ENCODE results near the gene SLC39A1.

GRCh38 chr1:153985341-153985912 lies 22.1 kb upstream of the SLC39A1 start:
- TF ChIP-seq POLR2AphosphoS5 (IDR thresholded peaks at IDR 0.05; ENCODE audit: low read depth, low read length) (no peak), MAX (IDR thresholded peaks at IDR 0.05; ENCODE audit: low read depth) (0 out of 2 replicates have a peak, but pooled peaks have one; percentile 34), RAD21 (IDR thresholded peaks at IDR 0.05; ENCODE audit: low read length) (no peak), USF1 (IDR thresholded peaks at IDR 0.05; ENCODE audit: borderline replicate concordance, low read depth) (no peak), RXRA (IDR thresholded peaks at IDR 0.05; ENCODE audit: borderline replicate concordance, low read depth) (no peak), SMC3 (IDR thresholded peaks at IDR 0.05; ENCODE audit: low read depth, low read length) (no peak), CTCF (IDR thresholded peaks at IDR 0.05) (no peak), EP300 (IDR thresholded peaks at IDR 0.05; ENCODE audit: borderline replicate concordance in 1 of 2, low read depth in 1 of 2, low read length in 1 of 2) (no peak), TAF1 (IDR thresholded peaks at IDR 0.05; ENCODE audit: borderline replicate concordance, low read depth, low read length) (no peak), GABPA (IDR thresholded peaks at IDR 0.05; ENCODE audit: low read depth) (no peak), NRF1 (IDR thresholded peaks at IDR 0.05; ENCODE audit: low read depth, low read length) (no peak), USF2 (IDR thresholded peaks at IDR 0.05; ENCODE audit: borderline replicate concordance, low read depth, low read length) (no peak)

Data from SK-N-SH (cell line).